8988T (cell line): ENCODE data around the gene SPG11.

Source experiments
- DNase-seq: peaks from one replicate; pipeline ENCODE4 v3.0.0; 2011

The SPG11 gene

GRCh38 chr15:44516436-44516835 is 147.0 kb downstream of the SPG11 start:
- no peak for DNase-seq
